ENCODE data around the gene LRP2.
"Not testable (repeated sequence)": the region's sequence is repeated elsewhere in the genome, so short reads cannot be mapped to it uniquely, and the experiment has no call there.

LRP2 gene

DNA sequence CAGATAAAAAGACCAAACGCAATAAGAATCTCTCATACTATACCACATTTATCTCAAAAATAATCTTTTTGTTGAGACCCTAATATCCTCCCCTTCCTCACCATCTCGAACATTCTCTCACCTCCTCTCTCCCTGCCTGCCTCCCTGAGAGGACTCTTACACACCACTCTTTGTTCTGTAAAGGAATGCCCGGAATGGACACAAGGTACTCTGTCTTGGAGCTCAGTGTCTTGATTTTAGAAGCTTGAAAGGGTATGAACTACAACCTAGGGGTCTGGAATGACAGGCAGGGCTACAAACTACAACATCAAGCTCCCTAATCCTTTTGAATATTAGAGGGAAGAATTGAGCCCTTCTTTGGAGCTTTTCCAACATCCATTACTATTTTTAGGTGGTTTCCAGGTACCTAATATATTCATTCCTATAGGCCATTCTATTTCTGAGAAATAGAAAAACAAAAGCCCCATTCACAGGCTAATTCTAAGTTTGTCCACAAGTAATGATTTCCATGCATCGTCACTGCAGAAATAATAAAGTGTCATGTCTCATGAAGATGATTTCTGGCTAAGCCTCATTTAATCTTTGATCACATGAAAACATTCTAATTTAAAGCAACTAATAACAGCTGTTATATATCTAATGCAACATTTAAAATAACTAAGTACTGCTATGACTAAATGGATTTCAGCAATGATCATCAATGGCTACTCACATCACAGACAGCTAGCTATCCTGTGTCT is 60.6 kb downstream of the LRP2 start:
- no peak for DNase-seq (ENCODE audit: low read depth in 2 of 2)

DNA sequence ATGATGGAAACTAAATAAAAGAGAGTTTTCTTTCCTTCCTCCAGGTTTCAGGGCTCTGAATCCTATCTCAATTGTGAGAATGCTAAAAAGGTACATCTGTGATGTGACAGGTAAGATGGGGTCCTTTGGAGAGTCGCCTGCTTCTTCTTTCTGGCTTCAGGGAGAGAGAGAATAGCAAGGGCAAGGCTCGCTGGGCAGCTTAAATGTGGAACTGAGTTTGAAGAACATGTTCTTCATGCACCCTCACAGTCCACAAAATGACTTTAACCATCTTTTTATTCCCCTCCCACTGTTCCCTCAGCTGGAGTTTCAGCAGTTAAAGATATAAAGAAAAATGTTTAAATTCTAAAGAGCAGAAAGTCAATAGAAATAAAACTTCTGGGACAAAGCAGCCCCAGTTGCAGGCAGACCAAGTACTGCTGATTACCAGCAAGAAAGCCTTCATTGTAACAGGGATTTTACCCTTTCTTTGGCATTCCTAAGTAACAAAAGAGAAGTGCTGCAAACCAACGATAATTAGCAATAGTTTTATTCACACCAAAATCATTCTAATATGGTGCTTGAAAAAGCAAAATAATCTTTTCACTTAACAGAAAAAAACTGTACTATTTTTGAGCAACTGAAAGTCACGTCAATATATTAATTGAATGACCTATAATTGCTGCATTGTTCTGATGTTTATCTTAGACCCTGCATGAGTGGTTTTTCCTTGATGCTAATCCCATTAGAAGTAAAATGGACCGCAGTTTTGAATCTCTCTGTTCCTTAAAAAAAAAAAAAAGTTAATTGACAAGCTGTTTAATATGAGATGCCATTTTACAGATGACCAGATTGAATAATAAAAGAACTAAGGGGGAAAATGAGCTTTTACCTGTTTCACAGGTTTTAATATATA is 61.5 kb downstream of the LRP2 start:
- DNase-seq (ENCODE audit: low read depth in 2 of 2): no peak

DNA sequence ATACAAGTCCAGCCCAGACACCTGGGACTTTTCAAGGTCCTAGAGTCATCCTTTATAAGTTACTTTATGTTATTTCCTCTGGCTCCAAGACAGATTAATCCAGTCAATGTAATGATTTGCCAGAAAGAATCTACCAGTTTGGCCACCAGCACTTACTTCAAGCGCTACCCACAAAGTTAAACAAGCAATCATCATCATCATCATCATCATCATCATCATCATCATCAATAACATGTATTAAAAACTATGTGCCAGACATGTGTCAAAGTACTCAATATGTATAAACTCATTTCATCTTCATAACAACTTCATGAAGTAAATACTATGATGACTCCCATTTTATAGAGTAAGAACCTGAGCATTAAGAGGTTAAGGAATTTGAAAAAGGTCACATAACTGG is 64.3 kb downstream of the LRP2 start:
- no peak for DNase-seq (ENCODE audit: low read depth in 2 of 2)

DNA sequence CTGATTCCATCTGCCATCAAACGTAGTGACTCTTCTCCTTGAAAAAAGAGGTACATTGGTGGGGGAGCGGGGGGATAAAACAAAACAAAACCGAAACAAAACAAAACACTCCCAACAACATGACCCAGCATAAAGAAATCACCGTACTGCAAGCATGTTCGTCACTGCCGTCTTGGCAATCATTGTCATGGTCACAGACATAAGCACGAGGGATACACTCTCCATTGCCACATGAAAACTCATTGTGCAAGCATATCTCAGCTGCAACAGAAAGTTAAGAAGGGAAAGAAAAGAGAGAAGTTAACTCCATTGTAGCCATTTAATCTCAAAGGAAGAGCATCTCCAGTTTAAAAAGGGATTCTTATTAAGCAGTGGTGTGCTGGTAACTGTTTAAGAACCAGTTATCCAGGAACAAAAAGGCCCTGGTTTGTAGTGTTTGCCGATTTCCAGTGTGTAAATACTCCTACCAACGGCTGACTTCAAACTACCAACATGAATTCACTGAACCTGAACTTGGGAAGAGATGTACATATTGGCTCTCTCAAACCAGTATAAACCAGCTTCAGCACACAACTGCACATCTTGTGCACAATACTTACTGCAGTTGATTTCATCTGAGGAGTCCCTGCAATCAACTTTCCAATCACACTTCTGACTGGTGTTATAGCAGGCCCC is 68.2 kb downstream of the LRP2 start:
- DNase-seq (ENCODE audit: low read depth in 2 of 2): no peak

DNA sequence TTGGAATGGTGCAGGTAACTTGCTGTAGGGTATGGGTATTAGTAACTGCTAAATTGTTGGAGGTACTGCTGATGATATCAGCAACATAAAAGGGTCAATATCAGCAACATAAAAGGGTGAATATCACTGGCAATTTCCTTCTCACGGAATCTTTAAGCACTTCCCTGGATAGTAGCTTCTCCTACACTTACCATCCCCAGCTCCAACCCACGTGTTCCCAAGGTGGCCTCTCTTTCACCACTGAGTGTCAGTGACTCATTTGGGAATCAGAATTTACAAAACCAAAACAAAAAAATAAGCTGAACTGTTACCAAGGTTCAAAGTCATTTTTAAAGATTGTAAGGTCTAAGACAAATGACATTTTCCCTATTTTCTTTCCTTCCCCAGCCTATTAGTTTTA is 70.8 kb downstream of the LRP2 start:
- DNase-seq (ENCODE audit: low read depth in 2 of 2): no peak

DNA sequence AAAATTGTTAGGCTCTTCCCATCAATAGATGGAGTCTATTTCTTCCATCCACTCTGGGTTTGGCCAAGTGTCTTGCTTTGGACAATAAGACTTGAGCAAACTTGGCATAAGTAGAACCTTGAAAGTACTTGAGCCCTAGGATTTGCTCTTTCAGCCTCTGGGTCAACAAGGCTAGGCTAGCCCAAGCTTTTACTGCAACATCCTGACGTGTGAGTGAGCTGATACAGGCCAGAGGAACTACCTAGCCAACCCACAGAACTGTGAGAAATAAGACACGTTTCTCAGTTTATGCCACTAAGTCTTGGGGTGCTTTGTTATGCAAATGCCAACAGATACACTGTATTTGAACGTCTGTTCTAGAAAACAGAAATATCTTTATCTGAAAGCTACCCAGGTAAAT is 71.9 kb downstream of the LRP2 start:
- no peak for DNase-seq (ENCODE audit: low read depth in 2 of 2)

DNA sequence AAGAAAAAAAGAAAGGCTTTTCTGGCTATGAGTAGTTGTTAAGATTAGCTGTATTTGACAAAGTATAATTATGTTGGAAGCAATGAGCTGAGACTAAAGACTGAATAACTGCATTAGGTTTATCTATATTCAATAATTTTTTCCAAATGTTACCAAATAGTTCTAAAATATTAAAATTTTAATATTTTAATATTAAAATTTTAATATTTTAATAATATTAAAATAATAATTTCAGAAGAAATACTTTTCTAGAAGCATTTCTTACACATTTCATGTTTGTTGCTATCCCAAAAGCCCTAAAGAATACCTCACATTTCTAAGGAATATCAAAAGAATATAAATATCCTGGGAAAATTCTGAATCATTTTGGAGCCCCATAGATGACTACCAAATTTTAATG is 74.7 kb downstream of the LRP2 start:
- no peak for DNase-seq (ENCODE audit: low read depth in 2 of 2)

DNA sequence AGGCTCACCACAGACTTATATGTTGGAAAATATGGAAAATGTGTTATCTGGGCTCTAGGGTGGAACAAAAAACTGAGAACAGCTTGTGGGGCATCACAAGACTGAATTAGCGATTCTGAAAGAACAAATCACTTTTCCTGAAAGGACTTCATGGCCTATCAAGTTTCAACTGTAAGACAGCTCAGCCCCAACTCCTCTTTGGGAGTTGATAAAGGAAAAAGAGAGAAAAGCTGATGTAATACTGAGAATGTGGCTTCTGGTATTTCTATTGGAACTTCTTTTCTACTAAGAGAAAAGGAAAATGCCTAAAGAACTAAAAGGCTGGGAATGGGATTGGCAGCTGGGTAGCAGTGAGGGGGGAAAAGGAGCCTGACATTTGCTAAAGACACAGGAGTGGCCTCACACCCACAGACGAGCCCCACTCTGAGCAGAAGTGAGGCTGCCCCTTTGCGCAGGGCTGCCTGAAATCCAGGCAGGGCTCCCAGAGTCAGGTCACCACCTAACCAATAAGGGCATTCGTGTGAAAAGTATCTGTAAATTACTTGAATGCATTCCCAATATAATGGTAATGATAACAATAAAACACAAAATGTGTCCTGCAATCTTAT is 75.6 kb downstream of the LRP2 start:
- no peak for DNase-seq (ENCODE audit: low read depth in 2 of 2)

DNA sequence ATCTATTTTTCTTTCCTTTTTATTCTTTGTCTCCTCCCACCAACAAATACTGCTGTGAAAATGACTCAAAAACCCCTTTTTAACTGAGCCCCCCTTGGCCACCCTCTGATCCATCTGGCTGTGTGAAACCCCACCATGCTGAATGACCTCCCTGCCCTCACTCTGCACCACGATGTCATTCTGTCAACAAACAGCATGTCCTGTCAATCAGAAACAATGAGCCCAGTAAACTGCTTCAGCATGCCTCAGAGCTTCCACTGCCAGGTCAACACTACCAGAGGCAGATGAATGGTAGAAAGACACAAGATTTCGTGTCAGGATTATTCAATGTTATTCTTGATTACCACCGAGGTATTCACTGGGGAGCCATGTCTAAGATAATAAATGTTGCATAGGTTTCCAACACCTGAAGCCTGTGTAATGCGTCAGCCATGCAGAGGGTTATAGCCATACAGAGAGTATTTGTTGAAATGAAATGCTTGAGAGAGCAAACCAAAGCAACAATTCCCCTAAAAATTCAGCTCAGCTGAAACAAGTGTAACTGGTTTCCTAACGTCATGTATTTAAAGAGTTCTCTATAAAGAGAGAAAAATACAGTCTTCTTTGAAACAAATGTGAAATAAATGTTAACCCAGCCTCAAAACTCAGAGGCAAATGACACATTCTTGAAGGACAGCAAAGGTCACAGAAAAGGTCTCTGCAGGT is 76.7 kb downstream of the LRP2 start:
- DNase-seq (ENCODE audit: low read depth in 2 of 2): no peak

DNA sequence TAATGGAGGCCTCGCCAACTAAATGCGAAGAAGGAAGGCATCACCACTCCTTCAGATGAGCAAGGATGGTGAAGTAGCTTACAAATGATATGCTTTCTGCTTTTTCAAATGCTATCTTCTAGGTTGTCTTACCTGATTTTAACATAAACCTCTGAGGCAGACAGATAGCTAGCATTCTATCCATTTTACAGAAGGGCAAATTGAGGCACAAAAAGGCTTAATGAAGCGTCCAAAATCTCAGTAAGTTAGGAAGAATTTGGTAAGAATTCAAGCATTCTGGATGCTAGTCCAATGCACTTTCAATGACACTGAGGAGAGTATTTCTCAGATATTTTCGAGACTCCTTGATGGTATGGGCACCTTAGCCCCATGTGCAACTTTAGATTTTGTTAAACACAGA is 81.8 kb downstream of the LRP2 start:
- DNase-seq (ENCODE audit: low read depth in 2 of 2): no peak

DNA sequence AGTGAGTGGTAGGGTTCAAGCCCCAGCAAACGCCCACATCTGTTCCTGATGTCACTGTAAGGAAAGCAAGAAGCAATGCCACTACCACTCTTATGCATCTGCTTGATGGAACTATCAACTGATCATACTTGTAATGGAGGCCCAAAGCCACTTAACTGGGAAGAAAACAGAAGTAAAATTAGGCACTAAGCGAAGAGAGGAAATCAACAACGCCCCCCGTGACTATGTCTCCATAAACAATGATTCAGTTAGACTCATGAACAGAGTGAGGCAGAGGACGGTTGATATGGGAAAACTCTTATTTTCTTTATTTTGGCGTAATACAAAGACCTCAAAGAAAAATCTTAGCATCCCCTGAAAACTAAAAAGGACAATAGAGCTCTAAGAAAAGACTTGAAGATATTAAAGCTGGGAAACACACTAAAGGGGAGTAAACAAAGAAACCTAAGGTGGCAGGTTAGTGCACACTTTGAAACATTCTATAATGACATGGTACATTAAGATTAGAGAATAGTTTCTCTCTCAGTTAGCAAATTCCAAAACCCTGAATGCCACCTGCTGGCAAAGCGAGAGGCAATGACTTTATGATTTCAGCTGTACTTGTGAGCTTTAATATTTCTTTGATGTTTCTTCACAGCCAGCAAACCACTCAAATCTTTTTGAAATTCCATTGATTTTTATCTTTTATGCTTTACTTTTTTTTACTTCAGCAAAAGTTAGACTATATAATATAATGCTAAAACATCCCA is 86.5 kb downstream of the LRP2 start:
- DNase-seq (ENCODE audit: low read depth in 2 of 2): no peak

DNA sequence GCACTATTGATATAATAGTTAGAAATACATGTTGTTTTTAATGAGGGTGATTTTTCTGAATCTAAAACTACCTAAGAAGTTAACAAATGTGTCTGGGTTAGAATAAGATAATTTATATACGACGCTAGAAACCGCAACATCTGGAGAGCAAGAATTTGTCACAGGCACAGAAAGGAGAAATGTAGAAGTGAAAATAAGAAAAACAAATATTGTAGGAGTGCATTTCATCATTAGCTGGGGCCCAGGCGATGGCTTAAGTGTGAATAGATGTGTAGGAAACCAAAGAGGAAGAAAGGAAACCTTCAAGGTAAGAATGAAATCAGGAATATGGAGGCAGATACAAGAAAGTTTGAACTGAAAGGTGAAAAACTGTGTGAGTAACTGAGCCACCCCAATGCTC is 90.3 kb downstream of the LRP2 start:
- no peak for DNase-seq (ENCODE audit: low read depth in 2 of 2)

DNA sequence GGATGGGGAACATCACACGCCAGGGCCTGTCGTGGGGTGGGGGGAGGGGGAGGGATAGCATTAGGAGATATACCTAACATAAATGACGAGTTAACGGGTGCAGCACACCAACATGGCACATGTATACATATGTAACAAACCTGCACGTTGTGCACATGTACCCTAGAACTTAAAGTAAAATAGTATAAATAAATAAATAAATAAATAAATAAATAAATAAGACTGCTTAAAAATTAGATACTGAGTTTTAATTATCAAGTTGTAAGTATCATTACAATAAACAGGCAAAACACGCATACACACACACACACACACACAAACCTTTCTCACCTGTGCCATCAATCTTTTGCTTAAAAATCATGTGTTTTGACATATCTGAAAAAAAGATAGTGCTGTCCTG is 91.8 kb downstream of the LRP2 start:
- DNase-seq (ENCODE audit: low read depth in 2 of 2): not testable (repeated sequence)

DNA sequence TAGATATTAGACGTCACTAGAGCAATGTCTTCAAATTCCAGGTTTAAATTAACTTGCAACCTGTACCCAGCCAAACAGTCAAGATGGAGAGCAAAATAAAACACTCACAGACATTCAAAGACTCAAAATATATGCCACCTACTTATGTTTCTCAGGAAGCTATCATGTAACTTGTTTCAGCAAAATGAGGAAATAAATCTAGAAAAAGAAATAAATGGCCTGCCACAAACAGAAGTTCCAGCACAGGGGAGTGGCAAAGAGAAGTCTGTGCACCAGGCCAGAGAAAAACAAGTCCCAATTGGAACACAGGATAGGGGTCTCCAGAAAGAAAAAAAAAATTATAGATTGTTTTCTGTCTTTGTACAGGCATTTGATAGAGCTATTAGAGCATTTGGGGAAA is 96.7 kb downstream of the LRP2 start:
- DNase-seq (ENCODE audit: low read depth in 2 of 2): no peak

DNA sequence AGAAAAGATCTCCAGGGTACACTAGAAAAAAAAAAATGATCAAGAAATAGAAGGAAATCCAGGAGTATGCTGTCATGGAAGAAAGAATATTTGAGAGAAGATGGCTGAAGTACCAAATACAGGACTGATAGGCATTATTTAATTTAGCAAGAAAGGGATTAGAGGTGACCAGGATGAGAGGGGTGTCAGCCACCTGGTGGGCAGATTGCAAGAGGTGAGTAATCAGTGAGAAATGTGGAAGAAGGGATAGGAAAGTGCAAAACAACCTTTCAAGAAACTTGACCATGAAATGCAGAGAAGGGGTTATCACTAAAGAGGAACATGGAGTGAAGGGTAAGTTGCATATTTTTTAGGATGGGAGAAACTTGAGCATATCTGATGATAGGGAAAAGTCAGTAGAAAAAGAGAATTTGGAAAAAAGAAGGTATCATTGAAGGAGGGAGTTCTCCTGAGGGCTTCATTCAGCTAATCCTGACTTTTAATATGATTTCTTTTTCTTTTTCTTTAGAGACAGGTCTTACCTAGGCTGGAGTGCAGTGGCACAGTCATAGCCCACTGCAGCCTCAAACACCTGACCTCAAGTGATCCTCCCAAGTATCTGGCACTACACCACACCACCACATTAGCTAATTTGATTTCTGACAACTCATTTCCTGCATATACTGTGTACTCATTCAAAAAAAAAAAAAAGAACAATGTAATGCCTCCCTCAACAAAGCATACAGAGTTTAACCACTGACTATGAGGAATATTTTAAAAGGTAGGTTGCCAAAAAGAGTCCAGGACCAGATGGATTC is 101.3 kb downstream of the LRP2 start:
- DNase-seq (ENCODE audit: low read depth in 2 of 2): no peak

DNA sequence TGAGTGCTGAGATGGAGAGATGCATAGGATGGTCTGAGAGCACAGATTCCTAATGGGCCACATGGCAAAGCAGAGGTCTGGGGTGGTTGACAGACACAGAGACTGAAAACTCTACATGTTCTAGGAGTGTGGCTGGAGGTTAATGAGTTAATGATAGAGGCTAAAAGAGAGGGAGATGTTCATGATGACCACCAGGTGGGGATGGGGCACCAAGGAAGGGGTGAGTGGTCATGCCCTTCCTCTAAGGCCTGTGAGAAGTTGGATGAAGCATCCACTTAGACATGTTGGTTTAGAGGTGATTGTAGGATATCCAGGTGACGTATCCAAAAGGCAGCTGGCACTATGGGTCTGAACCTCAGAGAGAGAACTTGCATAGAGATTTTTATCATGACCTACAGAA is 102.1 kb downstream of the LRP2 start:
- no peak for DNase-seq (ENCODE audit: low read depth in 2 of 2)

DNA sequence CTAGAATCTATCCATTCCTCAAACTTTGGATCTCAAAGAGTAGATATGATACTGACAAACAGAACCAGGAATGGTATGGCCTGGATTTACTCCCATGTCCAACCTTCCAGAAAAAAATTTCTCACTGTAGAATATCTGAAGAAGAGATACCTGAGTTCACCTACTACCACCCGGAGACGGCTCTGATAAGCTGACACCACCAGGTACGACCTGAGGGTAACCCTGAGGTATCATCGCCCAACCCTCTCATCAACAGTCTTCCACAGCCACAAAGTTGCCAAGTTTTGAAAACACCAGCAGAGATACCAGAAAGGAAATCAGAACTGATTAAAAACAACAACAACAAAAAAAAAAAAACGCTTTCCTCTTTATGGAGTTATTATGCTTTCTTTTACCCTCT is 102.9 kb downstream of the LRP2 start:
- no peak for DNase-seq (ENCODE audit: low read depth in 2 of 2)

DNA sequence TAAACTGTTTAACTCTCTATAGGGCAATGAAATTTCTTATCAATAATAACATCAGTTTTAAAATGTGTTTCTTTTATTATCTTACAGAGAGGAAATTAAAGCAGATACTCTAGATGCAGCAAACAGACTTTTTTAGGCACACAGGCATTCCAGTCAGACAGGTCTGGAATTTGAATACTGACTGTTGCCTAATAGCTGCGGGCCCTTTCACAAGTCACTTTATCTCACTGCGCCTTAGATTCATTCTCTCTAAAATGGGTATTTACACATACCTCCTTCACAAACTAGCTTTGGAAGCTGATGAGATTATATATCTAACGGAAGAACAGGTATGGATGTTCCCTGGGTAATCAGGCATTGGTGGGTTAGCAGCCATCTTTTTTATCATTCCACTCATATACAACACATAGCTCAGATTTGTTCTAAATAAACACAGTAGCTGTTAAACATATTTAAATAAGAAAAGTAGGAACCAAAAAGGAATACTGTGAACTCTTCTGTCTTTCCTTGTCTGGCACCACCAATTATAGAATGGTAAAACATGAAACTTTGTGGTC is 104.2 kb downstream of the LRP2 start:
- DNase-seq (ENCODE audit: low read depth in 2 of 2): no peak

DNA sequence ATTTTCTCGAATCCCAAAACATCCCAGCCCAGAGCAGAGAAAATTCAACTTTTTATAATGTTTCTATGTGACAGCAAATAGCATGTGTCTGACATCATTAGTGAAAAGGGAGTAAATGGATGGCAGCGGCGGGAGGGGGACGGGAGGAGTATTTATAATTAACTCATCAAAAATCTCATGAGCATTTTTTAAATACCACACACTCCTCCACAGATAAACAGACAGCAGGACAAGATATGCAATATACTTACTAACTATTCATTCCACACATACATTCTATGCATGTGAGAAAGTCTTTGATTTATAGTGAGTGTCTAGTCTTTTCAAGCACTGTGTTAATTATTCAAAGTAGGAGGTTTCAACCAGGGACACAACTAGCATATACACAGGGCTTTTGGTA is 107.6 kb downstream of the LRP2 start:
- no peak for DNase-seq (ENCODE audit: low read depth in 2 of 2)

DNA sequence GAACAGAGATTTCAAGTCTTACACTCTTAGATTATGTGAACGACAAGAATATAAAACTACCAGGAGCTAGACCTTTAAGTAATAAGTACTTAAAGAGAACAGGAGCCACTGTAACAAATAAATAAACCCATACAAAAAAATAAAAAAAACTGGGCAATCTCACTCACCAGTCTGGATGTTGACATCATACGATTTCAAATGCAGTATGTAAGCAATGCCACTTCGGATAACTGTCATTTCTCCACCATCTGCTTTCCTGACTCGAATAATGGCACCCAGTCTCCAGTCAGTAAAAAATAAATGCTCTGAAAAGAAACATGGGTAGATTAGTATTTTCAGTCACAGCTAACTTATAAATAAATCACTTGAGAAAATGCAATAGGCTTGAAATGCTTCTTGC is 115.1 kb downstream of the LRP2 start:
- no peak for DNase-seq (ENCODE audit: low read depth in 2 of 2)
